ENCODE results near the gene AGBL4.
"Not testable (repeated sequence)": the region's sequence is repeated elsewhere in the genome, so short reads cannot be mapped to it uniquely, and the experiment has no call there.

DNA sequence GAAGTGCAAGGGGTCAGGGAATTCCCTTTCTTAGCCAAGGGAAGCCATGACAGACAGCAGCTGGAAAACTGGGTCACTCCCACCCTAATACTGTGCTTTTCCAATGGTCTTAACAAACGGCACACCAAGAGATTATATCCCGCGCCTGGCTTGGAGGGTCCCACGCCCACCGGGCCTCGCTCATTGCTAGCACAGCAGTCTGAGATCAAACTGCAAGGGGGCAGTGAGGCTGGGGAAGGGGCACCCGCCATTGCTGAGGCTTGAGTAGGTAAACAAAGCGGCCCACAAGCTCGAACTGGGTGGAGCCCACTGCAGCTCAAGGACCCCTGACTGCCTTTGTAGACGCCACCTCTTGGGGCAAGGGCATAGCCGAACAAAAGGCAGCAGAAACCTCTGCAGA, 108.5 kb downstream of the AGBL4 start:
- not testable (repeated sequence) for TF ChIP-seq RAD21 (IDR thresholded peaks at IDR 0.05; ENCODE audit: low read depth); EZH2 (IDR thresholded peaks at IDR 0.05); SIN3A (IDR thresholded peaks at IDR 0.05; ENCODE audit: low read depth); YY1 (IDR thresholded peaks at IDR 0.05; ENCODE audit: extremely low read depth, insufficient replicate concordance, low read depth, low read length); SP1 (IDR thresholded peaks at IDR 0.05; ENCODE audit: low read depth); POLR2AphosphoS5 (IDR thresholded peaks at IDR 0.05; ENCODE audit: low read depth, low read length)
- TF ChIP-seq, protein P1, sequence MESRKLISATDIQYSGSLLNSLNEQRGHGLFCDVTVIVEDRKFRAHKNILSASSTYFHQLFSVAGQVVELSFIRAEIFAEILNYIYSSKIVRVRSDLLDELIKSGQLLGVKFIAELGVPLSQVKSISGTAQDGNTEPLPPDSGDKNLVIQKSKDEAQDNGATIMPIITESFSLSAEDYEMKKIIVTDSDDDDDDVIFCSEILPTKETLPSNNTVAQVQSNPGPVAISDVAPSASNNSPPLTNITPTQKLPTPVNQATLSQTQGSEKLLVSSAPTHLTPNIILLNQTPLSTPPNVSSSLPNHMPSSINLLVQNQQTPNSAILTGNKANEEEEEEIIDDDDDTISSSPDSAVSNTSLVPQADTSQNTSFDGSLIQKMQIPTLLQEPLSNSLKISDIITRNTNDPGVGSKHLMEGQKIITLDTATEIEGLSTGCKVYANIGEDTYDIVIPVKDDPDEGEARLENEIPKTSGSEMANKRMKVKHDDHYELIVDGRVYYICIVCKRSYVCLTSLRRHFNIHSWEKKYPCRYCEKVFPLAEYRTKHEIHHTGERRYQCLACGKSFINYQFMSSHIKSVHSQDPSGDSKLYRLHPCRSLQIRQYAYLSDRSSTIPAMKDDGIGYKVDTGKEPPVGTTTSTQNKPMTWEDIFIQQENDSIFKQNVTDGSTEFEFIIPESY (IDR thresholded peaks at IDR 0.05; ENCODE audit: extremely low read depth, insufficient replicate concordance, low read length): not testable (repeated sequence)
- TF ChIP-seq, protein P2, sequence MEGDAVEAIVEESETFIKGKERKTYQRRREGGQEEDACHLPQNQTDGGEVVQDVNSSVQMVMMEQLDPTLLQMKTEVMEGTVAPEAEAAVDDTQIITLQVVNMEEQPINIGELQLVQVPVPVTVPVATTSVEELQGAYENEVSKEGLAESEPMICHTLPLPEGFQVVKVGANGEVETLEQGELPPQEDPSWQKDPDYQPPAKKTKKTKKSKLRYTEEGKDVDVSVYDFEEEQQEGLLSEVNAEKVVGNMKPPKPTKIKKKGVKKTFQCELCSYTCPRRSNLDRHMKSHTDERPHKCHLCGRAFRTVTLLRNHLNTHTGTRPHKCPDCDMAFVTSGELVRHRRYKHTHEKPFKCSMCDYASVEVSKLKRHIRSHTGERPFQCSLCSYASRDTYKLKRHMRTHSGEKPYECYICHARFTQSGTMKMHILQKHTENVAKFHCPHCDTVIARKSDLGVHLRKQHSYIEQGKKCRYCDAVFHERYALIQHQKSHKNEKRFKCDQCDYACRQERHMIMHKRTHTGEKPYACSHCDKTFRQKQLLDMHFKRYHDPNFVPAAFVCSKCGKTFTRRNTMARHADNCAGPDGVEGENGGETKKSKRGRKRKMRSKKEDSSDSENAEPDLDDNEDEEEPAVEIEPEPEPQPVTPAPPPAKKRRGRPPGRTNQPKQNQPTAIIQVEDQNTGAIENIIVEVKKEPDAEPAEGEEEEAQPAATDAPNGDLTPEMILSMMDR (IDR thresholded peaks at IDR 0.05 in 2 of 3, conservative IDR thresholded peaks at IDR 0.05 in 1 of 3; ENCODE audit: borderline replicate concordance in 1 of 3, insufficient read depth in 1 of 3, low read depth in 2 of 3, low read length in 2 of 3): not testable (repeated sequence)
- TF ChIP-seq, protein P3, sequence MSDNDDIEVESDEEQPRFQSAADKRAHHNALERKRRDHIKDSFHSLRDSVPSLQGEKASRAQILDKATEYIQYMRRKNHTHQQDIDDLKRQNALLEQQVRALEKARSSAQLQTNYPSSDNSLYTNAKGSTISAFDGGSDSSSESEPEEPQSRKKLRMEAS (IDR thresholded peaks at IDR 0.05): not testable (repeated sequence)

All from HCT116 (cell line).